Breast epithelium (tissue), 3 donors: ENCODE measurements around the gene MASP1.

ENCODE experiments used
- POLR2A ChIP-seq: fragments of 450-650 bp; IDR thresholded peaks from one replicate; pipeline ENCODE4 v1.6.1; 2016; ENCODE audit warnings: antibody characterized with exemption, mild to moderate bottlenecking, moderate library complexity
- TF ChIP-seq, protein P1 (sequence below), 3 donors: fragments of 450-650 bp; IDR thresholded peaks; one replicate each; pipeline ENCODE4 v1.5.1; 2016 to 2017; ENCODE audit warnings: antibody characterized with exemption in 3 of 3, mild to moderate bottlenecking in 3 of 3, moderate library complexity in 3 of 3

DNA sequence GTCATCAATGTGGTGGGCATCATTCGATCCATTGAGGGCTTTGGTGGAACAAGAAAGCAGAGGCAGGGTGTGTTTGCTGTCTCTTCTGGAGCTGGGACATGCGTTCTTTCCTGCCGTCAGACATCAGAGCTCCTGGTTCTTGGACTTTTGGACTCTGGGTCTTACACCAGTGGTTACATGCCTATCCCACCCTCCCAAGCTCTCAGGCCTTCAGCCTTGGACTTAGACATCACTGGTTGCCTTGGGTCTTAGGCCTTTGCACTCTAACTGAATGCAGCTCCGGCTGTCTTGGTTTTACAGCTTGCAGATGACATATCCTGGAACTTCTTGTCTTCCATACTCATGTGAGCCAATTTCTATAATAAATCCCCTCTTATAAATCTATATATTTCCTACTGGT is 8.1 kb upstream of the MASP1 start:
- TF ChIP-seq, protein P1, sequence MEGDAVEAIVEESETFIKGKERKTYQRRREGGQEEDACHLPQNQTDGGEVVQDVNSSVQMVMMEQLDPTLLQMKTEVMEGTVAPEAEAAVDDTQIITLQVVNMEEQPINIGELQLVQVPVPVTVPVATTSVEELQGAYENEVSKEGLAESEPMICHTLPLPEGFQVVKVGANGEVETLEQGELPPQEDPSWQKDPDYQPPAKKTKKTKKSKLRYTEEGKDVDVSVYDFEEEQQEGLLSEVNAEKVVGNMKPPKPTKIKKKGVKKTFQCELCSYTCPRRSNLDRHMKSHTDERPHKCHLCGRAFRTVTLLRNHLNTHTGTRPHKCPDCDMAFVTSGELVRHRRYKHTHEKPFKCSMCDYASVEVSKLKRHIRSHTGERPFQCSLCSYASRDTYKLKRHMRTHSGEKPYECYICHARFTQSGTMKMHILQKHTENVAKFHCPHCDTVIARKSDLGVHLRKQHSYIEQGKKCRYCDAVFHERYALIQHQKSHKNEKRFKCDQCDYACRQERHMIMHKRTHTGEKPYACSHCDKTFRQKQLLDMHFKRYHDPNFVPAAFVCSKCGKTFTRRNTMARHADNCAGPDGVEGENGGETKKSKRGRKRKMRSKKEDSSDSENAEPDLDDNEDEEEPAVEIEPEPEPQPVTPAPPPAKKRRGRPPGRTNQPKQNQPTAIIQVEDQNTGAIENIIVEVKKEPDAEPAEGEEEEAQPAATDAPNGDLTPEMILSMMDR (IDR thresholded peaks at IDR 0.05) = no peak
- TF ChIP-seq POLR2A = no peak
